ENCODE results near the gene CD33.

DNA sequence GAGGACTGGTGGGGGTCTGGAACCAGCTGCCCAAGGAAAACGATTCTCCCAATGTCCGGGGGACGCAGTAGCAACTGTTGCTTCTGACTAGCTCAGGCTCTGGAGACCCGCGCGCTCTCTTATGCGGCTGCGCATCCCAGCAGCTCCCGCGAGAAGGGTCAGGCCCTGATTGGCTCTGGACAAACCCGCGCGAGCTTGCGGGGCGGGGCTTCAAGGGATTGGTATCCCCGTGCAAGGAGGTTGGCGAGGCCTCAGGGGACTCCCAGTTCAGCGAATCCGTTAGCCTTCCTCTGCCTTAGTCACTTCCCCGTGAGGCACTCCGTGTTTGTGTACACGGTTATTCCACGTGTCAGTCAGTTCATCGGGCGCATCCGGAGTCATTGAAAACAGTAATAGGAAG is 46.2 kb downstream of the CD33 start:
- no peak for TF ChIP-seq CTCF (IDR thresholded peaks at IDR 0.05)
- TF ChIP-seq POLR2A (IDR thresholded peaks at IDR 0.05) = no peak
- no peak for TF ChIP-seq EP300 (IDR thresholded peaks at IDR 0.05)
